GM12878 (cell line): ENCODE results near the gene TECTA. TPM values are rescaled to one million over a fixed set of nuclear protein-coding genes. Genes with fewer than 3 reads are reported as not detected.

Source experiments
- ATAC-seq: fragments of 200-7000 bp; cut with Tn5 transposase; 3 replicates; pipeline ENCODE4 v1.9.1; 2020; ENCODE audit warnings: mild to moderate bottlenecking, moderate library complexity
- BruUV-seq: library from RNA; stranded (reverse); fragments of 400-500 nt; replicated peaks from 2 replicates; lab custom pipeline; 2021; lab: Mats Ljungman, UMichigan
- CTCF ChIA-PET: fragments of 300-600 bp; sonication (Branson Sonifier 250); formaldehyde crosslinking; extraction: SDS; loops from one replicate; lab custom pipeline; 2021; ENCODE audit warnings: inconsistent platforms; lab: Yijun Ruan, JAX
- POLR2A ChIA-PET: fragments of 350-600 bp; formaldehyde crosslinking; extraction: SDS; loops from one replicate; lab custom pipeline; 2021; ENCODE audit warnings: inconsistent platforms; lab: Charles Lee
- RAD21 ChIA-PET: fragments of 300-600 bp; sonication (Branson Sonifier 250); formaldehyde crosslinking; loops from one replicate; lab custom pipeline; 2023; ENCODE audit warnings: antibody characterized with exemption; ENCODE audit not compliant: unreplicated experiment; lab: Charles Lee
- SMC1A ChIA-PET: fragments of 300-600 bp; sonication (Branson Sonifier 250); formaldehyde crosslinking; loops from one replicate; lab custom pipeline; 2023; ENCODE audit not compliant: unreplicated experiment, uncharacterized antibody; lab: Charles Lee
- DNase-seq: peaks from one replicate; pipeline ENCODE4 v3.0.0-alpha.2; 2011; ENCODE audit warnings: low read depth, low spot score
- FAIRE-seq: peaks from 3 replicates; lab custom pipeline; 2011; peaks lifted over from hg19 to GRCh38; lab: Jason Lieb, UNC
- H2AFZ ChIP-seq: 2 replicates; pipeline ENCODE4 v1.6.0; 2011; ENCODE audit warnings: low read depth, low read length, control low read depth; ENCODE audit not compliant: control insufficient read depth
- H3K27ac ChIP-seq: 2 replicates; pipeline ENCODE4 v1.5.1; 2011; ENCODE audit warnings: control low read depth; ENCODE audit not compliant: control insufficient read depth, insufficient read depth
- H3K27me3 ChIP-seq, 2 experiments: replicated peaks in 1 of 2; 2 replicates each; pipeline versions ENCODE4 v1.6.0 to v1.6.1; 2011; ENCODE audit warnings: low read length in 1 of 2; ENCODE audit not compliant: control insufficient read depth in 2 of 2, insufficient read depth in 2 of 2
- H3K36me3 ChIP-seq, 2 experiments: 2 replicates each; pipeline ENCODE4 v1.5.1; 2011; ENCODE audit warnings: low read length in 1 of 2; ENCODE audit not compliant: control insufficient read depth in 2 of 2, insufficient read depth in 2 of 2
- H3K4me1 ChIP-seq: 2 replicates; pipeline ENCODE4 v1.6.1; 2011; ENCODE audit warnings: mild to moderate bottlenecking, low read length, moderate library complexity, mixed read lengths; ENCODE audit not compliant: control insufficient read depth, insufficient read depth
- H3K4me2 ChIP-seq: 2 replicates; pipeline ENCODE4 v1.6.0; 2011; ENCODE audit warnings: control low read depth; ENCODE audit not compliant: control insufficient read depth, insufficient read depth
- H3K4me3 ChIP-seq: fragments of 200-600 bp; sonication (generic); 2 replicates; pipeline ENCODE4 v1.5.1; 2016
- H3K79me2 ChIP-seq: 2 replicates; pipeline ENCODE4 v1.6.0; 2011; ENCODE audit warnings: low read length; ENCODE audit not compliant: control insufficient read depth, insufficient read depth
- H3K9ac ChIP-seq: 2 replicates; pipeline ENCODE4 v1.8.0; 2011; ENCODE audit warnings: low read length, control low read depth, mixed read lengths; ENCODE audit not compliant: control insufficient read depth, insufficient read depth
- H3K9me3 ChIP-seq: replicated peaks from 3 replicates; pipeline ENCODE4 v1.5.1; 2011; ENCODE audit warnings: mild to moderate bottlenecking, low read length; ENCODE audit not compliant: control insufficient read depth, insufficient read depth
- H4K20me1 ChIP-seq: 2 replicates; pipeline ENCODE4 v1.6.0; 2011; ENCODE audit not compliant: control insufficient read depth, insufficient read depth
- ASH2L ChIP-seq: fragments of 300-600, 200-600 bp; sonication (generic); IDR thresholded peaks from 2 replicates; pipeline ENCODE4 v1.6.1; 2017; ENCODE audit warnings: low read depth, mild to moderate bottlenecking, borderline replicate concordance
- CEBPB ChIP-seq, 2 experiments: fragments of 150-350 bp in 1 of 2; IDR thresholded peaks; 2 replicates each; pipeline ENCODE4 v1.6.1; 2012 to 2014; ENCODE audit warnings: low read depth in 2 of 2, low read length in 2 of 2, borderline replicate concordance in 1 of 2, inconsistent platforms in 1 of 2
- EP300 ChIP-seq, 2 experiments: fragments of 150-350 bp in 1 of 2; IDR thresholded peaks; 2 replicates each; pipeline ENCODE4 v1.6.1; 2011 to 2012; ENCODE audit warnings: low read depth in 2 of 2, low read length in 2 of 2, borderline replicate concordance in 1 of 2, improper control_type of control experiment in 1 of 2, inconsistent platforms in 1 of 2; ENCODE audit not compliant: control insufficient read depth in 1 of 2
- LARP7 ChIP-seq: fragments of 450-650 bp; IDR thresholded peaks from 2 replicates; pipeline ENCODE4 v1.6.1; 2017; ENCODE audit warnings: mild to moderate bottlenecking
- MTA3 ChIP-seq: IDR thresholded peaks from 2 replicates; pipeline ENCODE4 v1.6.1; 2012; ENCODE audit warnings: low read length, inconsistent platforms, borderline replicate concordance
- MXI1 ChIP-seq: fragments of 150-350 bp; IDR thresholded peaks from 2 replicates; pipeline ENCODE4 v1.6.1; 2011; ENCODE audit warnings: low read depth, mild to moderate bottlenecking, inconsistent platforms, low read length, improper control_type of control experiment
- MYB ChIP-seq: fragments of 150-350 bp; IDR thresholded peaks from 2 replicates; pipeline ENCODE4 v1.6.1; 2014; ENCODE audit warnings: mild to moderate bottlenecking, low read depth, low read length, borderline replicate concordance
- NR2F1 ChIP-seq: fragments of 450-650 bp; conservative IDR thresholded peaks from 2 replicates; pipeline ENCODE4 v1.6.1; 2017; ENCODE audit warnings: mild to moderate bottlenecking
- PAX5 ChIP-seq: IDR thresholded peaks from 2 replicates; pipeline ENCODE4 v1.6.1; 2011; ENCODE audit warnings: low read depth, low read length, borderline replicate concordance
- PAX8 ChIP-seq: fragments of 450-650 bp; IDR thresholded peaks from 2 replicates; pipeline ENCODE4 v1.6.1; 2017; ENCODE audit warnings: mild to moderate bottlenecking, moderate library complexity
- RCOR1 ChIP-seq: conservative IDR thresholded peaks from 2 replicates; pipeline ENCODE4 v1.6.1; 2012; ENCODE audit warnings: low read depth, low read length, improper control_type of control experiment
- SMAD1 ChIP-seq: fragments of 450-650 bp; IDR thresholded peaks from 2 replicates; pipeline ENCODE4 v1.6.1; 2018; ENCODE audit warnings: mild to moderate bottlenecking, low read depth; ENCODE audit not compliant: partially characterized antibody
- SMAD5 ChIP-seq: IDR thresholded peaks from 2 replicates; pipeline ENCODE4 v1.6.1; 2016; ENCODE audit warnings: antibody characterized with exemption, low read depth
- SPI1 ChIP-seq: IDR thresholded peaks from 2 replicates; pipeline ENCODE4 v1.6.1; 2011; ENCODE audit warnings: low read depth, mild to moderate bottlenecking, low read length, moderate library complexity, borderline replicate concordance; ENCODE audit not compliant: insufficient read depth
- TCF7 ChIP-seq: IDR thresholded peaks from 2 replicates; pipeline ENCODE4 v1.6.1; 2014; ENCODE audit warnings: antibody characterized with exemption, borderline replicate concordance
- WGBS: methylation state at CpG from one replicate; pipeline ENCODE4 v1.1.6; 2016; ENCODE audit warnings: low lambda C conversion rate; ENCODE audit not compliant: insufficient replicate concordance, insufficient coverage; ENCODE audit errors: missing lambda C conversion rate; 5-methylcytosine and 5-hydroxymethylcytosine counted together
- in situ Hi-C: fragments of 300-500 bp; cut with MboI; formaldehyde crosslinking; loops from 9 replicates; pipeline ENCODE4 v1.14.3; 2018; ENCODE audit warnings: mixed read lengths
- intact Hi-C: fragments of 100-400 bp; cut with micrococcal nuclease; formaldehyde crosslinking; loops from one replicate; pipeline ENCODE4 v1.14.2; 2022; ENCODE audit not compliant: unreplicated experiment
- polyA plus RNA-seq, 11 experiments: library from polyadenylated mRNA; depleted of rRNA in 4 of 11; unstranded in 6 of 11; stranded (reverse) in 5 of 11; fragments of >200 nt; fragmentation: Nextera tagmentation in 4 of 11; fragmentation: Illumina TruSeq in 1 of 11; extraction: Ambion mirVana in 4 of 11; extraction: Trizol in 1 of 11; gene quantifications; 1 replicate in 1 of 11; 2 replicates in 10 of 11; pipeline versions ENCODE4 v1.2.1 to v1.2.3, GENCODE V29; 2011 to 2016; ENCODE audit warnings: inconsistent platforms in 2 of 11, missing spikeins in 2 of 11, low read depth in 1 of 11
- total RNA-seq, 4 experiments: library from RNA; depleted of rRNA in 3 of 4; stranded (reverse); fragments of >200 nt in 3 of 4; fragmentation: Illumina TruSeq in 1 of 4; extraction: Trizol in 1 of 4; gene quantifications; 2 replicates each; pipeline versions ENCODE4 v1.2.1 to v1.2.3, GENCODE V29; 2013 to 2021
- TF ChIP-seq, protein P1 (sequence below): fragments of 450-650 bp; IDR thresholded peaks from 2 replicates; pipeline ENCODE4 v1.6.1; 2017; ENCODE audit warnings: mild to moderate bottlenecking, low read depth, inconsistent platforms; ENCODE audit not compliant: poor library complexity, severe bottlenecking
- TF ChIP-seq, protein P2 (sequence below): IDR thresholded peaks from 2 replicates; pipeline ENCODE4 v1.6.1; 2011; ENCODE audit warnings: low read depth, mild to moderate bottlenecking, low read length, moderate library complexity, borderline replicate concordance; ENCODE audit errors: extremely low read depth

TECTA gene
- total and polyA plus RNA-seq, 10 of the 15 experiments (the other 5 are each of a cell fraction or from before 2014, with no cell fraction given), result under 0.01 to 0.14 (median 0.05) TPM; not detected in 1

DNA sequence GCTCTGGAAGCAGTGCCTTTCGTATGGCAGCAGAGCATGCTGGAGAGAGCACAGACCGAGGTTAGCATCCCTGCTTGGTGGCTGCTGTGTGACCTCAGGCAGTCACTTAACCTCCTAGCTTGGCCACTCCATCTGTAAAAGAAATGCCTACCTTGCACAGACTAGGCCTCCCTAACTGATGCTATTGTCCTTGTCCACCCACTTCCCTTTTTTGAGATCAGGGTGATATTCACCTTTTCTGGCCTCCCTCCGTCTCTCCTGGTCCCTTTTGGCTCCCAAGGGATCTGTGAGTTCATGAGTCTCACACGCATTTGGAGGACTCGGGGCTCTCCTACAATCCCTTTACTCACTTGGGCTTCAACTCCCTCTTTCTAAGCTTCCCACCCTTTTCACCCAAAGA lies 37.2 kb downstream of the TECTA start:
- intact Hi-C loops, result no loop called here
- Histone ChIP-seq H4K20me1 (no peaks in the 10 kb centered on the region), H3K9ac (no peak overlapping the region), H3K9me3 (no peaks in the 10 kb centered on the region), H3K4me1 (no peaks in the 10 kb centered on the region), H2AFZ (no peak overlapping the region), H3K27me3 (peaks cover 0 to 1% of the 10 kb centered on the region in 2 experiments; a peak in 2 of 4 replicates), H3K27ac (no peak overlapping the region), H3K4me2 (no peak overlapping the region), H3K36me3 (no peaks in the 10 kb centered on the region), H3K79me2 (no peaks in the 10 kb centered on the region), H3K4me3 (no peak overlapping the region)
- no peak for DNase-seq
- RAD21 ChIA-PET, result no interaction called here
- SMC1A ChIA-PET, result interaction anchor here (1.0 kb wide), 1 partner anchor 27 kb away, joined by 3 read pairs; no protein-coding TSS in a partner anchor
- WGBS, result 9% methylated on average over 5 of the region's 5 CpGs
- peak; percentile 65; the same call in 1 of the 2 replicates for TF ChIP-seq SPI1
- TF ChIP-seq SMAD5, result no peak
- no peak for TF ChIP-seq TCF7
- TF ChIP-seq, protein P1, sequence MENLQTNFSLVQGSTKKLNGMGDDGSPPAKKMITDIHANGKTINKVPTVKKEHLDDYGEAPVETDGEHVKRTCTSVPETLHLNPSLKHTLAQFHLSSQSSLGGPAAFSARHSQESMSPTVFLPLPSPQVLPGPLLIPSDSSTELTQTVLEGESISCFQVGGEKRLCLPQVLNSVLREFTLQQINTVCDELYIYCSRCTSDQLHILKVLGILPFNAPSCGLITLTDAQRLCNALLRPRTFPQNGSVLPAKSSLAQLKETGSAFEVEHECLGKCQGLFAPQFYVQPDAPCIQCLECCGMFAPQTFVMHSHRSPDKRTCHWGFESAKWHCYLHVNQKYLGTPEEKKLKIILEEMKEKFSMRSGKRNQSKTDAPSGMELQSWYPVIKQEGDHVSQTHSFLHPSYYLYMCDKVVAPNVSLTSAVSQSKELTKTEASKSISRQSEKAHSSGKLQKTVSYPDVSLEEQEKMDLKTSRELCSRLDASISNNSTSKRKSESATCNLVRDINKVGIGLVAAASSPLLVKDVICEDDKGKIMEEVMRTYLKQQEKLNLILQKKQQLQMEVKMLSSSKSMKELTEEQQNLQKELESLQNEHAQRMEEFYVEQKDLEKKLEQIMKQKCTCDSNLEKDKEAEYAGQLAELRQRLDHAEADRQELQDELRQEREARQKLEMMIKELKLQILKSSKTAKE, result no peak
- no TSS peak for BruUV-seq
- in situ Hi-C loops, result no loop called here
- no peak for FAIRE-seq
- POLR2A ChIA-PET, result no interaction called here
- ATAC-seq, result no peak
- CTCF ChIA-PET, result no interaction called here

DNA sequence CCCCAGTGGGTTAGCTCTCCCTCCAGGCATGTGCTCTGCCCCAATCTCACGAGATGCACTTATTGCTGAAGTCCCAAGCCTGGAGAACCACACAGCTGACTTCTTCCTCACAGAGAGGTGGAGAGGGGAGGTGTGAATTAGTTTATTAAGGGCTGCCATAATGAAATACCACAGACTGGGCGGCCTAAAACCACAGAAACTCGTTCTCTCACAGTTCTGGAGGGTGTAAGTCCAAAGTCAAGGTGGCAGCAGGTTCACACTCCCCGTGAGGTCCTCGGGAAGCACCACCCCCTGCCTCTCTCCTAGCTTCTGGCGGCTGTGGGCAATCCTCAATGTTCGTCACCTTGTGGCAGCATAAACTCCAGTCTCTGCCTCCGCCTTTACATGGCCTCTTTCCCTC lies 39.3 kb downstream of the TECTA start:
- H3K79me2 ChIP-seq, result no peaks in the 10 kb centered on the region
- ChIA-PET CTCF (no interaction called here), POLR2A (no interaction called here), SMC1A (no interaction called here), RAD21 (no interaction called here)
- no peak overlapping the region for H3K27ac ChIP-seq
- H3K27me3 ChIP-seq, result peaks cover 0 to 4% of the 10 kb centered on the region in 2 experiments; a peak in 2 of 4 replicates
- no peak overlapping the region for H3K4me2 ChIP-seq
- H2AFZ ChIP-seq, result no peak overlapping the region
- DNase-seq (no peak), FAIRE-seq (no peak), ATAC-seq (no peak)
- H3K9me3 ChIP-seq, result no peaks in the 10 kb centered on the region
- intact Hi-C loops, result no loop called here
- no peaks in the 10 kb centered on the region for H3K36me3 ChIP-seq
- H4K20me1 ChIP-seq, result no peaks in the 10 kb centered on the region
- H3K4me3 ChIP-seq, result no peak overlapping the region
- in situ Hi-C loops, result no loop called here
- H3K9ac ChIP-seq, result no peak overlapping the region
- no TSS peak for BruUV-seq
- H3K4me1 ChIP-seq, result no peaks in the 10 kb centered on the region
- WGBS, result 22% methylated on average over 8 of the region's 8 CpGs
- TF ChIP-seq MTA3 (no peak), MXI1 (no peak), SMAD1 (no peak), EP300 (IDR thresholded peaks at IDR 0.05; ENCODE audit: borderline replicate concordance in 1 of 2, control insufficient read depth in 1 of 2, low read depth in 2 of 2, low read length in 2 of 2) (no peak), PAX5 (no peak), RCOR1 (no peak), LARP7 (no peak), NR2F1 (no peak), ASH2L (no peak), CEBPB (IDR thresholded peaks at IDR 0.05; ENCODE audit: borderline replicate concordance in 1 of 2, low read depth in 2 of 2, low read length in 2 of 2) (no peak), PAX8 (no peak), MYB (no peak)
- TF ChIP-seq, protein P2, sequence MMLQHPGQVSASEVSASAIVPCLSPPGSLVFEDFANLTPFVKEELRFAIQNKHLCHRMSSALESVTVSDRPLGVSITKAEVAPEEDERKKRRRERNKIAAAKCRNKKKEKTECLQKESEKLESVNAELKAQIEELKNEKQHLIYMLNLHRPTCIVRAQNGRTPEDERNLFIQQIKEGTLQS, result no peak
